ENCODE data around the gene ANGPTL8.

Gene ANGPTL8

GRCh38 chr19:11204076-11204602 is 35.3 kb upstream of the ANGPTL8 start:
- no peak for DNase-seq

DNA sequence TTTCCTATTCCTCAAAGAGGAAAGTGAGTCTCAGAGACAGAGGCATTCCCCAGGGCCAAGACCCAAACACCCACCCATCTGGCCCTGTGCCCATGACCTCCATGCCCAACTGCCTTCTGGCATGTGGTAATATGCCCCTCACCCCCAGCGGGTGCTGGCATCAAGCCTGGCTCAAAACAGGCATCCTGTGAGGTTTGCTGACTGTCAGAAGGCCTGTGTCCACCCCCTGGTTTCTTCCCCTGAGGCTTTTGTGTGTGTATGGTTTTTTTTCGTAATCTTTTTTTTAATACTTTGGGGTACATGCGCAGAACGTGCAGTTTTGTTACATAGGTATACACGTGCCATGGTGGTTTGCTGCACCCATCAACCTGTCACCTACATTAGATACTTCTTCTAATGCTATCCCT is 34.5 kb upstream of the ANGPTL8 start:
- no peak for DNase-seq

DNA sequence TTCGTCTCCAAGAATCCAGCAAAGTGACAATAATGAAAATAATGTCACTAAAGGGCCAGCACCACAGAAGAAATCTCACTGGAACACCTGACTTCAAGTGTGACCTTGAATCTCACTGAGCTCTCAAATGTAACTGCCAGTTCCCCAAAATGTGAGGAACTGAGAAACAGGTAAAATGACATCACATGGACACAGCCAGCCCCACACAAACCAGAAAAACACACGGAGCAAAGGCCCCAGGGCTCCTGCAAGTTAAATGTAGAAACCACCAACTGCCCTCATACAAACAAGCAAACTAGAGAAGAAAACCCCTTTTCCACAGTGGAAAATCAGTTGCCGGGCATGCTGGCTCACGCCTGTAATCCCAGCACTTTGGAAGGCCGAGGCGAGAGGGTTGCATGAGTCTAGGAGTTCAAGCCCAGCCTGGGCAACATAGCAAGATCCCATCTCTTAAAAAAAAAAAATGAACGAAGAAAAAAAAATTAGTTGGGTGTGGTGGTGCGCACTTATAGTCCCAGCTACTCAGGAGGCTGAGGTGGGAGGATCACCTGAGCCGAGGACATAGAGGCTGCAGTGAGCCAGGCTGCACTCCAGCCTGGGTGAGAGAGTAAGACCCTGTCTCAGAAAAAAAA is 33.4 kb upstream of the ANGPTL8 start:
- DNase-seq = no peak

DNA sequence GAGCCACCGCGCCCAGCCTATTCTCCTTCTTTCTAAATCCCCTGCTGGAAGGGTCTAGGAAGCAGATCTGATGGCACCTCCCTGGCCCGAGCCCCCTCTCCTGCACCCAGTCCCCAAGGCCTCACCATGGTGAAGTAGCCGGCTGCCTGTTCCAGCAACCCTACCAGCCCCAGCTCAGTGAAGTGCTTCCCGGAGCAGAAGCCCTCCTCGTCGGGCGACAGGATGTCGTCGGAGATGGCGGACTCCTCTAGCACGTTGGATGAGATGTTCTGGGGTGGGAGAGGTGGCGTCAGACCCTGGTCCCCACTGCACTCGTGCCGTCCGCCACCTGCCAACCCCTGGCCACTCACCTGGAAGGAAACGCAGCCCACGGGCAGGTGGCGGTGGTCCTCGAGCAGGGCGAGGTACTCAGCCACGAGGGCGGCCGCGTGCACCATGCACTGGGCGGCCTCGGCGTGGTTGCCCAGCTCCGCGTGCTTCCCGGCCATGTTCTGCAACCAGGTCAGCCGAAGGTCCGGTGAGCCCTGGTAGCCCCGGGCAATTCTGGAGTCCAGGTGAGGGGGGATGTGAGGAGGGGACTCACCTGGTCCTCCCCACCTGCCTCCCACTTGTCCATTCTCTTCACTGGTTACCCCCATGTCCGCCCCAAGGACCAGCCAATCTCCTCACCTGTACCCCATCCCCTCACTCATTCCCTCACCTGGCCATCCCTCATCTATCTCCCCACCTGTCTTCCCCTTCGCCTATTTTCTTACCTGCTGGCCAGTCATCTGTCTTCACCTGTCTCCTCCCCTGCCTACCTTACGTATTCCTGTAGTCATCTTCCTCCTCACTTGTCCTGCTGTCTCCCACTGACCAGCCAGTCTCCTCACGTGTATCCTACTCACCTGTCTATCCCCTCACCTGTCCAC is 30.6 kb upstream of the ANGPTL8 start:
- no peak for DNase-seq

DNA sequence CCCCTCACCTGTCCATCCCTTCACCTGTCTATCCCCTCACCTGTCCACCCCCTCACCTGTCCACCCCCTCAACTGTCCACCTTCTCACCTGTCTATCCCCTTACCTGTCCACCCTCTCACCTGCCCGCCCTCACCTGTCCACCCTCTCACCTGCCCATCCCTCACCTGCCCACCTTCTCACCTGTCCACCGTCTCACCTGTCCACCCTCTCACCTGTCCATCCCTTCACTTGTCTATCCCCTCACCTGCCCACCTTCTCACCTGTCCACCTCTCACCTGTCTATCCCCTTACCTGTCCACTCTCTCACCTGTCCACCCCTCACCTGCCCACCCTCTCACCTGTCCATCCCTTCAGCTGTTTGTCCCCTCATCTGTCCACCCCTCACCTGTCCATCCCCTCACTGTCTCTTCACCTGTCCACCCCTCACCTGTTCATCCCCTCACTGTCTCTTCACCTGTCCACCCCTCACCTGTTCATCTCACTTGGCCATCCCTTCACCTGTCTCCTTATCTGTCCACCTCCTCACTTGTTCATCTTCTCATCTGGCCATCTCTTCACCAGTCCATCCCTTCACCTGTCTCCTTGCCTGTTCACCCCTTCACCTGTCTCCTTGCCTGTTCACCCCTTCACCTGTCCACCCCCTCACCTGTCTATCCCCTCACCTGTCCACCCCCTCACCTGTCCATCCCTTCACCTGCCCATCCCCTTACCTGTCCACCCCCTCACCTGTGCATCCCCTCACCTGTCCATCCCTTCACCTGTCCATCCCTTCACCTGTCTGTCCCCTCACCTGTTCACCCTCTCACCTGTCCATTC is 29.4 kb upstream of the ANGPTL8 start:
- DNase-seq = no peak

DNA sequence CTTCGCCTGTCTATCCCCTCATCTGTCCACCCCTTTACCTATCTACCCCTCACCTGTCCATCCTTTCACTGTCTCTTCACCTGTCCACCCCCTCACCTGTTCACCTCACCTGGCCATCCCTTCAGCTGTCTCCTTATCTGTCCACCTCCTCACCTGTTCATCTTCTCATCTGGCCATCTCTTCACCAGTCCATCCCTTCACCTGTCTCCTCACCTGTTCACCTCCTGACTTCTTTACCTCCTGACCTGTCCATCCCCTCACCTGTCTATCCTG is 28.8 kb upstream of the ANGPTL8 start:
- DNase-seq = no peak

DNA sequence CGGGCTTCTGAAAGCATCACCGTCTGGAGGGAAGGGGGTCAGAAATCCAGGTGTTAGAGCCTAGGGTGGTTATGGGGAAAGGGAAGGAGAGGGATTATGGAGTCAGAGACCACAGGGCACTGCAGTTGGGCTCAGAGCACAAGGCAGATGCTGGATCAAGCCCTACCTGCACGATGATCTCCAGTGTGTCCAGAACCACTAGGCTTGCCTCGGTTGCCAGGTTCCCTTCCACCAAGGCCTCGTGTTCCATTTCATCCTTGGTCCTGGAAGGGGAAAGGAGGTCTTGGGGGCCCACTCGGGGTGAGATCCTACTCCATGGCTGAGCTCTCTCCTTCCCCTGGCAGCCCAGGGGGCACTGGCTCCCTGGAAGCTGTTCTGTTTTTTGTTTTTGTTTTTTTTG is 25.0 kb upstream of the ANGPTL8 start:
- DNase-seq = no peak

DNA sequence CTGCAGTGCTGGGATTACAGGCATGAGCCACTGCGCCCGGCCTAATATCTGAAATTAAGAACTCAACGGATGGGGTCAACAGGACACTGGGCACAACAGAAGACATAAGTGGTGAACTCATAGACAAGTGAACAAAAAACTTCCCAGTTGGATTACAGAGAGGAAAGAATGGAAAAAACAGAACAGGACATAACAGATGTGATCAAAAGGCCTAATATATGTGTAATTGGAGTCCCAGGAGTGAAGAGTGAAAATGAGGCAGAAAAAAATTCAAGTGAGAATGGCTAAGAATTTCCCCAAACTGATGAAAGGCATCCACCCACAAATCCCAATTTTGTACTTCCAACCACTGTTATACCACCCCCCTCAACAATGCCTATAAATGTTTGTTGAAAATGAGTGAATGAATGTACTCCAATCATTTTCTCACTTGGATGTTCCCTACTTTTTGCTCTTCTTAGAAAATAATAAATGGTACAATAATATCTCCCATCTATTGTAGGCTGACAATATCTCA is 18.3 kb upstream of the ANGPTL8 start:
- no peak for DNase-seq

DNA sequence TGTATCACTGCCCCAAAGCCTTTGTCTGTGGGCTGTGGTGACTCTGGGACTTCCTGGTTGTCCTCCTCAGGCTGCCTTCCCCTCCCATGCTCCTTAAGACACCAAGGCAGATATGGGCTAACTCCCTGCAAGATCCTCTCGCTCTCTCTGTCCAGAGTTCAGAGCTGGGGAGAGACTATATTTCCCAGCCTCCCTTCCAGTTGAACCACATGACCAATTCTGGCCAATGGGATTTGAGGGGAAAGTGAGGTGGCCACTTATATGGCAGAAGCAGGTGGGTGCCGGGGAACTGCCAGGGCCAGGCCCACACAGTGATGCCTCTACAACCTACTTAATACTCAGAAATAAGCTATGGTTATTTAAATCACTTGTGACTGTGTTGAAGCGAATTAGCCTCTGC is 16.2 kb upstream of the ANGPTL8 start:
- no peak for DNase-seq

GRCh38 chr19:11224429-11224828 is 15.0 kb upstream of the ANGPTL8 start:
- DNase-seq = no peak

GRCh38 chr19:11225172-11225571 is 14.2 kb upstream of the ANGPTL8 start:
- no peak for DNase-seq

DNA sequence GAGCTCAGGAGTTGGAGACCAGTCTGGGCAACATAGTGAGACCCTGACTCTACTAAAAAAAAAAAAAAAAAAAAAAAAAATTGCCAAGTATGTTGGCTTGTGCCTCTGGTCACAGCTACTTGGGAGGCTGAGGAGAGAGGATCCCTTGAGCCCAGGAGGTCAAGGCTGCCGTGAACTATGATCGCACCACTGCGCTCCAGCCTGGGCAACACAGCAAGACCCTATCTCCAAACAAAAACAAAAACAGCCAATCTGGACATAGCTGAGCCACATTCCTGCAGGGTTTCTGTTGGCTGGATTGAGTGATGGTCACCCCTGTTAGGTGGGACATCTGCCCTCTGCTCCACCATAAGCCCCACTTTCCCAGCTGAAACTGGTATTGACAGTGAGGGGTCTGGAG is 13.6 kb upstream of the ANGPTL8 start:
- no peak for DNase-seq

DNA sequence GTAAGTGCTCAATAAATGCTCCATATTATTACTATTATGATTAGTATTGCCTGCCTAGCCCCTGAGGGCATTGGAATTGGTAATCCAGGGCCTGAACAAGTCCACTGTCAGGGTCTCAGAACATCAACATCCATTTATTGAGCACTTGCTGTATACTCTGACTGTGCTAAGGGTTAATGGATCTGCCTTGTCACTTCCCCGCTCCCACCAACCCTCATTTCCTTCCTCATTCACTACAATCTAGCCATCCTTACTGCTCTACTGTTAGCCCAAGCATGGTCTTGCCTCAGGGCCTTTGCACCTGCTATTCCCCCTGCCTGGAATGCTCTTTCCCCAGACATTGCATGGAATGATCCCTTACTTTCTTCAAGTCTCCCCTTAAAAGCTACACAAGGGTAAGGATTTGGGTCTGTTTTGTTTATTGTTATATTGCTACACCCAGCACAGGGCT is 12.7 kb upstream of the ANGPTL8 start:
- DNase-seq = no peak

DNA sequence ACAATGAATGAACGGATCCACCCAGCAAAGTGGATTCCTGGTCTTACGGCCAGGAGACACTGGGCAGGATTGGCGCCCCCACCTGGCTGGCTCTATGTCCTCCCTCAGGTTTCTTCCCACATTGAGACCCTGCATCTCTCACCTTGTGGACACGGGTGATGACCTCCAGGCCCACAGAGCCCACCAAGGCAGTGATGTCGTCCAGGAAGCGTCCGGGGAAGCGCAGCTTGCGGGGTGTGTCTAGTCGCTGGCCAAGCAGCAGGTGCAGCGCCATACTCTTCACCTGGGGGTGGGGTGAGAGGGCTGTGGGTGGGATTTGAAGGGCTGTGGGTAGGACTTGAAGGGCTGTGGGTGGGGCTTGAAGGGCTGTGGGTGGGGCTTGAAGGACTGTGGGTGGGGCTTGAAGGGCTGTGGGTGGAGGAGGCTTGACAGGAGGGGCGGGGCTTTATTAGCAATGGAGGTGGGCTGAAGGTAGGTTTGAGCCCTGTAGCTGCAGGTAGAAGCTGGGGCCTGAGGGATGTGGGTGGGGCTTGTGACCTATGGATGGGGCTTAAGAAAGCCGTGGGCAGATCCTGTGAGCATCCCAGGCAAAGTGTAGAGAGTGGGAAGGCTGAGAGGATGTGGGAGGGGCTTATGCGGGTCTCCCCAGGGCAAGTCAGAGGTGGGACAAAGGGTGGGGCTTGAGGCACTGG is 12.1 kb upstream of the ANGPTL8 start:
- DNase-seq = no peak

DNA sequence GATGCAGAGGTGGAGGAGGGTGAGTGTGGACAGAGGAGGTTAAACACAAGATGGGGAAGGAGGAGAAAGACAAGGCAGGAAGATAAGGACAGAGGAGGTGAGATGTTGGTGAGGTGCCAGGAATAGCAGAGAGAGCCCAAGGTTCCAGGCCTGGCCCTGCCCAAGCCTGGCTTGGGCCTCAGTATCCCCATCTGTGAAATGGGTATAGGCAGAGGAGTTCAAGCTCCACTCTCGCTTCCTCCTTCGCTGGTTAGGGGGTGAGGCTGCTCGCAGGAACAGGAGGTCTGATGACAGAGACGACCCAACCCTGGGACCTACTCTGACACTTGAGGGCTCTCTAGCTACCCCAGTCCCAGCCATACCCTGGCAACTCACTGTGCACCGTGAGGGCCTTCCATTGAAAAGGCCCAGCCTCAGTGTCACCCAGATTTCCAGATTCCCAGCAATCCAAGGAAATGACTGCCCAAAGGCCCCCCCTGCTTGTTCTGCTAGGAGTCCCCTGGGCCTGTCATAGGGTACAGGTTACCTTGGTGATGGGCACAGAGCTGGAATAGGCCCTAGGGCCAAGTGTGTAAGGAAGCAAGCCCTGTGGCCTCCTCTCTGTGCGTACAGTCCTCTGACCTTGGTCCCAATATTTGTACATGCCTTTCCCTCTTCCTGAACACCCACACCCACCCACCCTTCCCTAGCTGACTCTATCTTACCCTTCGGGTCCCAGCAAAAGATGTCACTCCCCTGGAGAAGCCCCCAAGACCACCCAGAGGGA is 8.6 kb upstream of the ANGPTL8 start:
- DNase-seq = no peak

- DNase-seq = no peak
Measured at GRCh38 chr19:11232555-11232954, 6.9 kb upstream of the ANGPTL8 start.

- DNase-seq = no peak
Measured at GRCh38 chr19:11233073-11233472, 6.3 kb upstream of the ANGPTL8 start.

GRCh38 chr19:11234486-11235075 is 4.8 kb upstream of the ANGPTL8 start:
- no peak for DNase-seq

GRCh38 chr19:11236324-11237301 is 2.8 kb upstream of the ANGPTL8 start:
- no peak for DNase-seq

DNA sequence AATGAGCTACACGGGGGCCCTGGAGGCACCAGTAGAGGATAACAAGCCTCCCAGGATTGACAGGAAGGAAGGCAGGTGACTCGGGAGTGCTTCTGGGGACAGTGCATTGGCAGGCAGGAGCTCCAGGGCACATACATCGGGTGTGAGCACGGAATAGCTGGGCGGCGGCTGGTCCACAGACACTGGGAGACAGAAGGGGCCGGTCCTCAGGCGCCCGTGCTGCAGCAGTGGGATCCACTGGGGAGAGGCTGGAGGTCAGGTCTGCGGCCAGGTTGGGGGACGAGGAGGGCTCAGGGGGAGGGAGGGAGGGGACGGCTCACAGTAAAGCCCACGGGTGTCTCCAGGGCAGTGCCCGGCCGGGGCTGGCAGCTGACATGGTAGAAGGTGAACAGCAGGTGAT is 2.1 kb upstream of the ANGPTL8 start:
- no peak for DNase-seq
